HCT116 (cell line): Measurements from ENCODE around the gene GNAT1. TPM values are rescaled to one million over a fixed set of nuclear protein-coding genes. Genes with fewer than 3 reads are reported as not detected.

Experiments
- ATAC-seq: fragments of 200-7000 bp; cut with Tn5 transposase; 2 replicates; pipeline ENCODE4 v1.9.1; 2020; ENCODE audit warnings: mild to moderate bottlenecking, moderate library complexity
- BruUV-seq: library from RNA; stranded (reverse); fragments of 400-500 nt; replicated peaks from 2 replicates; lab custom pipeline; 2021; lab: Mats Ljungman, UMichigan
- CTCF ChIA-PET: fragments of 300-600 bp; sonication (Branson Sonifier 250); formaldehyde crosslinking; loops from one replicate; lab custom pipeline; 2021; ENCODE audit warnings: antibody characterized with exemption; lab: Charles Lee
- POLR2A ChIA-PET: fragments of 300-600, 350-600 bp; sonication (Branson Sonifier 250); formaldehyde crosslinking; loops from one replicate; lab custom pipeline; 2021; ENCODE audit warnings: antibody characterized with exemption; lab: Charles Lee
- RAD21 ChIA-PET, 2 experiments: fragments of 300-600 bp; sonication (Branson Sonifier 250); formaldehyde crosslinking; loops; one replicate each; lab custom pipeline; 2023; ENCODE audit warnings: low total read pairs in 2 of 2; ENCODE audit not compliant: uncharacterized antibody in 2 of 2, unreplicated experiment in 2 of 2, low non-redundant PET in 1 of 2; lab: Charles Lee
- DNase-seq: peaks from one replicate; pipeline ENCODE4 v3.0.0-alpha.2; 2010; ENCODE audit warnings: low read depth, low spot score
- H2AFZ ChIP-seq: fragments of 200-600 bp; shearing (Covaris generic), sonication (generic); 2 replicates; pipeline ENCODE4 v1.6.1; 2017; ENCODE audit warnings: low read depth, mixed run types, mixed read lengths, antibody characterized with exemption, low read length; ENCODE audit not compliant: poor library complexity, severe bottlenecking
- H3K27ac ChIP-seq: 2 replicates; pipeline ENCODE4 v1.5.1; 2012; ENCODE audit warnings: low read depth, low read length
- H3K27me3 ChIP-seq: fragments of 200-600 bp; sonication (generic); 2 replicates; pipeline ENCODE4 v1.6.1; 2016; ENCODE audit warnings: mixed run types, low read length, mixed read lengths; ENCODE audit not compliant: insufficient read depth
- H3K36me3 ChIP-seq, 2 experiments: fragments of 200-500 bp in 1 of 2; fragments of 200-600 bp in 1 of 2; sonication (Bioruptor generic) in 1 of 2; sonication (generic) in 1 of 2; 2 replicates each; pipeline versions ENCODE4 v1.5.1 to v1.6.1; 2014 to 2016; ENCODE audit warnings: low read length in 2 of 2, inconsistent platforms in 1 of 2, mixed read lengths in 1 of 2, mixed run types in 1 of 2; ENCODE audit not compliant: insufficient read depth in 2 of 2, control insufficient read depth in 1 of 2
- H3K4me1 ChIP-seq, 2 experiments: fragments of 200-600 bp in 1 of 2; sonication (generic) in 1 of 2; 2 replicates each; pipeline versions ENCODE4 v1.5.1 to v1.6.1; 2012 to 2017; ENCODE audit warnings: low read length in 2 of 2, inconsistent platforms in 1 of 2, mild to moderate bottlenecking in 1 of 2, mixed read lengths in 1 of 2, mixed run types in 1 of 2, moderate library complexity in 1 of 2; ENCODE audit not compliant: insufficient read depth in 2 of 2, control insufficient read depth in 1 of 2
- H3K4me2 ChIP-seq: fragments of 200-600 bp; sonication (generic); 2 replicates; pipeline ENCODE4 v1.6.1; 2017; ENCODE audit warnings: mixed run types, low read length, mixed read lengths
- H3K4me3 ChIP-seq, 2 experiments: fragments of 200-600 bp in 1 of 2; sonication (generic) in 1 of 2; replicated peaks in 1 of 2; 2 replicates each; pipeline ENCODE4 v1.5.1; 2011 to 2016; ENCODE audit warnings: low read length in 2 of 2, control low read depth in 1 of 2, low read depth in 1 of 2, mild to moderate bottlenecking in 1 of 2, mixed read lengths in 1 of 2, mixed run types in 1 of 2
- H3K79me2 ChIP-seq: fragments of 200-600 bp; sonication (generic); 2 replicates; pipeline ENCODE4 v1.6.1; 2017; ENCODE audit warnings: mild to moderate bottlenecking, mixed run types, low read length, moderate library complexity, mixed read lengths; ENCODE audit not compliant: insufficient read depth
- H3K9ac ChIP-seq: fragments of 200-600 bp; sonication (generic); 2 replicates; pipeline ENCODE4 v1.6.1; 2016; ENCODE audit warnings: low read length, mixed read lengths
- H3K9me2 ChIP-seq: fragments of 200-600 bp; sonication (generic), shearing (Covaris generic); 2 replicates; pipeline ENCODE4 v1.6.1; 2017; ENCODE audit warnings: mixed run types, mild to moderate bottlenecking, moderate library complexity; ENCODE audit not compliant: insufficient read depth
- H3K9me3 ChIP-seq, 2 experiments: fragments of 200-500 bp in 1 of 2; fragments of 200-600 bp in 1 of 2; sonication (Bioruptor generic) in 1 of 2; sonication (generic) in 1 of 2; 2 replicates each; pipeline ENCODE4 v1.6.1; 2014 to 2017; ENCODE audit warnings: low read length in 2 of 2, mixed read lengths in 2 of 2, inconsistent platforms in 1 of 2, low read depth in 1 of 2, mild to moderate bottlenecking in 1 of 2, mixed run types in 1 of 2, moderate library complexity in 1 of 2; ENCODE audit not compliant: control insufficient read depth in 1 of 2, insufficient read depth in 1 of 2
- H4K20me1 ChIP-seq: fragments of 200-600 bp; sonication (generic), shearing (Covaris generic); 2 replicates; pipeline ENCODE4 v1.6.1; 2017; ENCODE audit warnings: mixed run types, mild to moderate bottlenecking, moderate library complexity; ENCODE audit not compliant: insufficient read depth
- CBX3 ChIP-seq: IDR thresholded peaks from 2 replicates; pipeline ENCODE4 v1.6.1; 2012; ENCODE audit warnings: low read depth
- CEBPB ChIP-seq: IDR thresholded peaks from 2 replicates; pipeline ENCODE4 v1.6.1; 2012; ENCODE audit warnings: low read depth
- EGR1 ChIP-seq: IDR thresholded peaks from 2 replicates; pipeline ENCODE4 v1.6.1; 2012; ENCODE audit warnings: low read depth
- ELF1 ChIP-seq: IDR thresholded peaks from 2 replicates; pipeline ENCODE4 v1.6.1; 2012; ENCODE audit warnings: low read depth, borderline replicate concordance
- EZH2 ChIP-seq: fragments of 200-600 bp; sonication (generic); IDR thresholded peaks from 2 replicates; pipeline ENCODE4 v1.6.1; 2017; ENCODE audit warnings: antibody characterized with exemption, mixed run types
- FOSL1 ChIP-seq: IDR thresholded peaks from 2 replicates; pipeline ENCODE4 v1.6.1; 2012; ENCODE audit warnings: low read depth
- JUND ChIP-seq: IDR thresholded peaks from 2 replicates; pipeline ENCODE4 v1.6.1; 2012
- REST ChIP-seq: IDR thresholded peaks from 2 replicates; pipeline ENCODE4 v1.6.1; 2012; ENCODE audit warnings: low read depth
- SIN3A ChIP-seq: IDR thresholded peaks from 2 replicates; pipeline ENCODE4 v1.6.1; 2012; ENCODE audit warnings: low read depth
- SP1 ChIP-seq: IDR thresholded peaks from 2 replicates; pipeline ENCODE4 v1.6.1; 2012; ENCODE audit warnings: low read depth
- intact Hi-C: fragments of 100-400 bp; cut with micrococcal nuclease; formaldehyde crosslinking; loops from 2 replicates; pipeline ENCODE4 v1.10.0; 2022
- total RNA-seq: library from RNA; stranded (reverse); gene quantifications from one replicate; pipeline ENCODE4 v1.2.1, GENCODE V29; 2021; ENCODE audit not compliant: unreplicated experiment

GNAT1 gene
- total RNA-seq, 1 experiment from 2014 or later = not detected

GRCh38 chr3:50165910-50166538 is 25.4 kb upstream of the GNAT1 start:
- no peaks in the 10 kb centered on the region for H3K36me3 ChIP-seq
- H3K79me2 ChIP-seq = no peaks in the 10 kb centered on the region
- no peaks in the 10 kb centered on the region for H3K9me3 ChIP-seq
- H3K9me2 ChIP-seq = no peaks in the 10 kb centered on the region
- H3K9ac ChIP-seq = no peak overlapping the region
- ChIA-PET RAD21 (no interaction called here), CTCF (interaction anchor here (0.7 kb wide), 1 partner anchor 60 kb away, joined by 3 read pairs; no protein-coding TSS in a partner anchor), POLR2A (no interaction called here)
- no peak overlapping the region for H3K4me3 ChIP-seq
- BruUV-seq = no TSS peak
- H3K27me3 ChIP-seq = no peaks in the 10 kb centered on the region
- H2AFZ ChIP-seq = no peak overlapping the region
- no peak overlapping the region for H3K27ac ChIP-seq
- H3K4me2 ChIP-seq = no peak overlapping the region
- DNase-seq = no peak
- TF ChIP-seq FOSL1 (no peak), REST (no peak), SIN3A (no peak), EZH2 (no peak)
- no peak for ATAC-seq
- no peaks in the 10 kb centered on the region for H4K20me1 ChIP-seq
- intact Hi-C loops = no loop called here
- H3K4me1 ChIP-seq = peaks cover 1 to 31% of the 10 kb centered on the region in 2 experiments; a peak in 2 of 4 replicates

- no peaks in the 10 kb centered on the region for H3K27me3 ChIP-seq
- H2AFZ ChIP-seq = no peak overlapping the region
- ATAC-seq (no peak), DNase-seq (no peak)
- no peaks in the 10 kb centered on the region for H3K9me2 ChIP-seq
- RAD21 ChIA-PET = no interaction called here
- H3K4me1 ChIP-seq = peaks cover 0 to 31% of the 10 kb centered on the region in 2 experiments; a peak in 2 of 4 replicates
- H3K79me2 ChIP-seq = no peaks in the 10 kb centered on the region
- H3K27ac ChIP-seq = no peak overlapping the region
- POLR2A ChIA-PET = no interaction called here
- no peaks in the 10 kb centered on the region for H3K36me3 ChIP-seq
- H3K9ac ChIP-seq = no peak overlapping the region
- no peaks in the 10 kb centered on the region for H4K20me1 ChIP-seq
- no peaks in the 10 kb centered on the region for H3K9me3 ChIP-seq
- no TSS peak for BruUV-seq
- no peak for TF ChIP-seq JUND
- no peak for TF ChIP-seq ELF1
- no peak for TF ChIP-seq CEBPB
- TF ChIP-seq SP1 = no peak
- no peak for TF ChIP-seq EGR1
- no peak for TF ChIP-seq CBX3
- intact Hi-C loops = no loop called here
- H3K4me2 ChIP-seq = no peak overlapping the region
- CTCF ChIA-PET = no interaction called here
- no peak overlapping the region for H3K4me3 ChIP-seq
These were observed 24.8 kb upstream of the GNAT1 start for GRCh38 chr3:50166620-50167019.
